Measurements from ENCODE around the gene RAPGEF2.

- TF ChIP-seq POLR2A (IDR thresholded peaks at IDR 0.05) (no peak), POLR2AphosphoS5 (IDR thresholded peaks at IDR 0.05) (no peak), CTCF (IDR thresholded peaks at IDR 0.05 in 8 of 11, conservative IDR thresholded peaks at IDR 0.05 in 3 of 11) (no peak)
These were observed 40.0 kb downstream of the RAPGEF2 start for GRCh38 chr4:159142681-159143384.

All from spleen (tissue), 7 donors.